ENCODE data around the gene MISFA. TPM values are rescaled to one million over a fixed set of nuclear protein-coding genes. Genes with fewer than 3 reads are reported as not detected.

Gene MISFA
- total RNA-seq, 4 donors from 2014 or later: 4.5 to 14.1 (median 4.5) TPM; not detected in 1

DNA sequence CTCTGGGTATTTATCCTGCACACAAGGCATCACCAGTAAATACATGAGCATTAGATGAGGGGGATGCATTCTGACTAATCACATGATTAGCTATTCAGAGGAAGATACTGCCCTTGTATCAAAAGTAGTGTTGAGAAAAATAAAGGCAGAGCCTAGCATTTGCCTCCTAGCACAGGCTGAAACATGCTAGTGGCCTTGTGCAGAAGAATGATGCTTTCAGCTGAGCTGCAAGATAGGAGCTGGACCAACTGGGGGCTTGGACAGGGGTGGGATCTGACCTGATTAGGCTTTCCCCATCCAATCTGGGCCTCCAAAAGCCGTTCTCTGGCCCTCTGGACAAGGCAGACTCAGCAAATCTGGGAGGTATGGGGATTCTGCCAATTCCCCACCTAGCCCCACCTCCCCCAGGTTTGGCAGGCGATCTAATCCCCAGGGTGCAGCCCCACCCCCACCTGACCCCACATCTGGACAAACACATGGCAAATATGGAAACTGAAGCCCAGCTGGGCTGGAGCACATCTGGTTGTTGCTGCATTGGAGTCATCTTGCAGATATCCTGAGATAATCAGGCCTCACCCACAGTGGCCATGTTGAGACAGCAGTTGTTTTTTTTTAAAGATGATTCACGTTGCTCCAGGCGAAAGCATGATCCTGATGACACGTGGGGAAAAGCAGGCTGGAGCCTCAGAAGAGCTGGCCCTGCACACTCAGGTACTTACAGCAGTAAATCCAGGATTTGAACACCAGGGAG, 4.4 kb upstream of the MISFA start:
- no peak for ATAC-seq
- TF ChIP-seq, protein P1, sequence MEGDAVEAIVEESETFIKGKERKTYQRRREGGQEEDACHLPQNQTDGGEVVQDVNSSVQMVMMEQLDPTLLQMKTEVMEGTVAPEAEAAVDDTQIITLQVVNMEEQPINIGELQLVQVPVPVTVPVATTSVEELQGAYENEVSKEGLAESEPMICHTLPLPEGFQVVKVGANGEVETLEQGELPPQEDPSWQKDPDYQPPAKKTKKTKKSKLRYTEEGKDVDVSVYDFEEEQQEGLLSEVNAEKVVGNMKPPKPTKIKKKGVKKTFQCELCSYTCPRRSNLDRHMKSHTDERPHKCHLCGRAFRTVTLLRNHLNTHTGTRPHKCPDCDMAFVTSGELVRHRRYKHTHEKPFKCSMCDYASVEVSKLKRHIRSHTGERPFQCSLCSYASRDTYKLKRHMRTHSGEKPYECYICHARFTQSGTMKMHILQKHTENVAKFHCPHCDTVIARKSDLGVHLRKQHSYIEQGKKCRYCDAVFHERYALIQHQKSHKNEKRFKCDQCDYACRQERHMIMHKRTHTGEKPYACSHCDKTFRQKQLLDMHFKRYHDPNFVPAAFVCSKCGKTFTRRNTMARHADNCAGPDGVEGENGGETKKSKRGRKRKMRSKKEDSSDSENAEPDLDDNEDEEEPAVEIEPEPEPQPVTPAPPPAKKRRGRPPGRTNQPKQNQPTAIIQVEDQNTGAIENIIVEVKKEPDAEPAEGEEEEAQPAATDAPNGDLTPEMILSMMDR (IDR thresholded peaks at IDR 0.05 in 4 of 5, conservative IDR thresholded peaks at IDR 0.05 in 1 of 5): no peak
- no peak for TF ChIP-seq POLR2A (IDR thresholded peaks at IDR 0.05)
- in situ Hi-C loops (cut with MboI; ENCODE audit: low sequenced_read_pairs in 4 of 4) (loop anchor here in 1 of 4 donors (5.0 kb wide), 1 partner anchor 42 kb away; no protein-coding TSS in a partner anchor), intact Hi-C loops (cut with DNase I; ENCODE audit: low total_unique reads) (no loop called here)
- Histone ChIP-seq H3K9me3 (no peaks in the 10 kb centered on the region), H3K27me3 (no peaks in the 10 kb centered on the region), H3K4me3 (no peak overlapping the region), H3K4me1 (peaks cover 15 to 19% of the 10 kb centered on the region in 2 donors), H3K27ac (peak overlapping the region in 1 of 4 donors; percentile 25), H3K36me3 (peaks cover 0 to 16% of the 10 kb centered on the region in 2 donors)
- no peak for DNase-seq

DNA sequence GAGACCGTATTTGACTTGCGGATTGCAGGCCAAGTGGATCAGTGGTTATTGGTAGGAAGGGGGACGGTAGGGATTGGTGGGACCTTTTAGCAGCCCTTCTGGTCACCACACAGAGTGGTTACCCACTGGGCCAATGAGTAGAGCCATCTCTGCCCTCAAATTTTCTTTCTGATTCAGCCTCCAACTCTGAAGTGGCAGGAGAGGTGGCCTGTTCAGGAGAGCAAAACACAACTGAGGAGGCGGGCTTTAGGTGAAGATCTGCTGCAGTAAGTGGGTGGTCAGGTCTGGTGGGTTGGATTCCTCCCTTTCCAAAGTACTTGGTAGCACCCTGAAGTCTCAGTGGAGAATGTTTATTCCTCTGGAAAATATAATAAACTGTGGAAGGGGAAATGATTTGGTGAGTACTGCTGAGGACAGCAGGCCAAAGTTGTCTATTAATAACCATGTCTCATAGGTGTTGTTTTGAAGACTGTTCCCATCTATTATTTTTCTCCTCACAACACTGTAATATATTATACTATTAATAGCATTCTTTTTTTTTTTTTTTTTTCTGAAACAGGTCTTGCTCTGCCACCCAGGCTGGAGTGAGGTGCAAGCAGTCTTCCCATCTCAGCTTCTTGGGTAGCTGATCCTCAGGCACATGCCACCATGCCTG, 1.5 kb downstream of the MISFA start:
- peak overlapping the region; percentile 65 to 76 (median 72) for H3K27ac ChIP-seq
- intact Hi-C loops (cut with DNase I; ENCODE audit: low total_unique reads) (no loop called here), in situ Hi-C loops (cut with MboI; ENCODE audit: low sequenced_read_pairs in 4 of 4) (no loop called here)
- H3K4me3 ChIP-seq: no peak overlapping the region
- H3K9me3 ChIP-seq: no peaks in the 10 kb centered on the region
- ATAC-seq: peak; percentile 96 to 97
- no peak for TF ChIP-seq POLR2A (IDR thresholded peaks at IDR 0.05)
- TF ChIP-seq, protein P1 (IDR thresholded peaks at IDR 0.05 in 4 of 5, conservative IDR thresholded peaks at IDR 0.05 in 1 of 5): no peak
- H3K4me1 ChIP-seq: peaks cover 4 to 8% of the 10 kb centered on the region in 2 donors
- peaks cover 0 to 22% of the 10 kb centered on the region in 2 donors for H3K36me3 ChIP-seq
- no peak for DNase-seq
- no peaks in the 10 kb centered on the region for H3K27me3 ChIP-seq

DNA sequence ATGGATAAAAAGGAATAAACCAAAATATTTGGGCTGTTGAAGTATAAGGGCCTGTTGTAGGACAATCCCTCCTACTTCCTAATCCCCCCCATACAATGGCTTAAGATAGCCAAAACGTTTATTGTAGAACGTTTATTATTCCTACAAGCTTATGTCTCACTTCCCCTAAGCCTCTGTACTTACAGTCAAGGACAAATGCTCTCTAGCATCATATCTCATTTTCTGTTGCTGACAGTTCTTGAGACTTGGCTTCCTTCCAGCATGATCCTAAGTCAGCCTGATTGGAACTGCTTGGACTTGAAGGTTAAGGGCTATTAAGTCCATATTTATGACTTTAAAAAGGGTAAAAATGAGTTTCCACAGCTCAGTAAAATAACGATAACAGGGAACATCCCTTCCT, 8.8 kb downstream of the MISFA start:
- ATAC-seq: no peak
- no peaks in the 10 kb centered on the region for H3K4me1 ChIP-seq
- intact Hi-C loops (cut with DNase I; ENCODE audit: low total_unique reads): no loop called here
- no peak overlapping the region for H3K27ac ChIP-seq
- peaks cover 0 to 52% of the 10 kb centered on the region in 2 donors for H3K36me3 ChIP-seq
- in situ Hi-C loops (cut with MboI; ENCODE audit: low sequenced_read_pairs in 4 of 4): no loop called here
- no peak for DNase-seq
- no peaks in the 10 kb centered on the region for H3K9me3 ChIP-seq
- H3K4me3 ChIP-seq: no peak overlapping the region
- TF ChIP-seq, protein P1 (IDR thresholded peaks at IDR 0.05 in 4 of 5, conservative IDR thresholded peaks at IDR 0.05 in 1 of 5): no peak
- no peak for TF ChIP-seq POLR2A (IDR thresholded peaks at IDR 0.05)
- no peaks in the 10 kb centered on the region for H3K27me3 ChIP-seq

DNA sequence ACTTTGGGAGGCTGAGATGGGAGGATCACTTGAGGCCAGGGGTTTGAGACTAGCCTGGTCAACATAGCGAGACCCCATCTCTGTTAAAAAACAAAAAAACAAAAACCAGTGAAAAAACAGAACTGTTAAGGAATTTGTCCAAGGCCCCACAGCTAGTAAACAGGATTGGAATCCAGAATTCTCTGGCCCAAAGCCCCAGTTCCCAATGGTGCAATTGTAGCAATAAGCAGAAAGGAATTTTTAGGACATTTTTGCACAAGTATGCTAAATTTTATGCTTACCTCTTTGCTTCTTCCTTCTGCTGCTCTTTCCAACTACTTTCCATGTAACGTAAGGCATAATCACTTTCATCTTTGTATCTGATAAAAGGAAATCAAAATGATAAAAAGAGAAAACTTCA, 11.6 kb downstream of the MISFA start:
- TF ChIP-seq POLR2A (IDR thresholded peaks at IDR 0.05): no peak
- TF ChIP-seq, protein P1 (IDR thresholded peaks at IDR 0.05 in 4 of 5, conservative IDR thresholded peaks at IDR 0.05 in 1 of 5): no peak
- Histone ChIP-seq H3K4me3 (no peak overlapping the region), H3K27ac (no peak overlapping the region), H3K36me3 (peaks cover 0 to 59% of the 10 kb centered on the region in 2 donors), H3K4me1 (no peaks in the 10 kb centered on the region), H3K9me3 (no peaks in the 10 kb centered on the region), H3K27me3 (no peaks in the 10 kb centered on the region)
- in situ Hi-C loops (cut with MboI; ENCODE audit: low sequenced_read_pairs in 4 of 4) (no loop called here), intact Hi-C loops (cut with DNase I; ENCODE audit: low total_unique reads) (no loop called here)
- ATAC-seq (no peak), DNase-seq (no peak)

Measured in gastrocnemius medialis (tissue), 4 donors.